GM18526 (cell line): ENCODE data around the gene GCNA.

ENCODE experiments used
- POLR2A ChIP-seq: IDR thresholded peaks from 3 replicates; pipeline ENCODE4 v1.6.1; 2011; ENCODE audit not compliant: insufficient read length; ENCODE audit errors: extremely low read depth

GCNA gene

GRCh38 chrX:71606536-71607216, 28.4 kb downstream of the GCNA start:
- no peak for TF ChIP-seq POLR2A

DNA sequence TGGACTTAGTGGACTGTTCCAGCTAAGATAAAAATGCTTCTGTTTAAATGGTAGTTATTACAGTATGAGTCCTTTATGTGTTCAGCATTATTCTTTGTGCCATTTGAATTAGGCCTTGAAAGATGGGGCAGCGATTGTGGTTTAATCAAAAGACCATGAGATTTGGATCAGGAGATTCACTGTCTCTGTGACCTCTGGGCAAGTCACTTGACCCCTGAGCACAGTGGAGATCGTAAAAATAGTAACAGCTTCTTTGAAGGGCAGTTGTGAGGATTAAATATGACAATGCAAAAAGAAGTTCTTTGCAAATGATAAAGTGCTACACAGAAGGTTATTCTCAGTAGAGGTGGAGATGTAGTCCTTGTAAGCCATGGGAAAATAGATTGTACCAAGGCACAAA, 29.3 kb downstream of the GCNA start:
- TF ChIP-seq POLR2A, result no peak

DNA sequence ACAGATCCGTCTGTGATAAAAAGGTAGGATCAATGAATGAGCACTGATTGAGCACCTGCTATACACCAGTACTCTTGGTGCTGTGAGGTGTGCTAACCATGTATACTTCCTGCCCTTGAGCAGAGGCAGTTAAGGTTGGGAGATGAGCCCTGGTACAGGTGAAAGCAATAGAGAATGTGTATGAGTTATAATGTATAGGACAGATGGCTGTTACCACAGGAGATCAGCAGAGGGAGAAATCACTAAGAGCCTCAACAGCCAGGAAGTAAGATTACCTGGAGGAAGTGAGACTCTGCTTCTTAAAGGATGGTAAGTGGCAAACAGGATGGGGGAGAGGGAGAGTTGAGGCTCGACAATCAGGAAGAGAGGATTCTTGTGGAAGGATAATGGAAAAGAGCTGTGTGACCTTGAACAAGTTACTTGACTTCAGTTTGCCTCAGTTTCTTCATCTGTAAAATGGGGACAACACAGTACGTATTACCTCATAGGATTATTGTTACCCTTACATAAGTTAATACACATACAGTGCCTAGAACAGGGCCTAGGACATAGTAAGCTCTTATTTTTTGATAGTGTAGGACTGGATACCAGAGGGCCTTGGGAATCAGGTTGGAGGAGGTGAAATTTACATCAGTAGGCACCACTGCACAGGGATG, 31.0 kb downstream of the GCNA start:
- no peak for TF ChIP-seq POLR2A

DNA sequence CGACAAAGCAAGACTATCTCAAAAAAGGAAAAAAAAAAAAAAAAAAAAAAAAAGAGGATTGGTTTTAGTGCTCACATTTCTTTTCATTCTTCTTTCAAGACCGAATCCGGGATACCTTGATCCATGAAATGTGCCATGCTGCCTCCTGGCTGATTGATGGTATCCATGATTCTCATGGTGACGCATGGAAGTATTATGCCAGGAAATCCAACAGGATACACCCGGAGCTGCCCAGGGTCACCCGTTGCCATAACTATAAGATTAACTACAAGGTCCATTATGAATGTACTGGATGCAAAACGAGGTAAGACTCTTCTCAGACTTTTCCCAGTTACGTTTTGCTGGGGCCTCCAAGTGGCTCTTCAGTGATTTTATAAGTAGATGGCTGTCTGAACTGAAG, 34.0 kb downstream of the GCNA start:
- TF ChIP-seq POLR2A, result no peak

DNA sequence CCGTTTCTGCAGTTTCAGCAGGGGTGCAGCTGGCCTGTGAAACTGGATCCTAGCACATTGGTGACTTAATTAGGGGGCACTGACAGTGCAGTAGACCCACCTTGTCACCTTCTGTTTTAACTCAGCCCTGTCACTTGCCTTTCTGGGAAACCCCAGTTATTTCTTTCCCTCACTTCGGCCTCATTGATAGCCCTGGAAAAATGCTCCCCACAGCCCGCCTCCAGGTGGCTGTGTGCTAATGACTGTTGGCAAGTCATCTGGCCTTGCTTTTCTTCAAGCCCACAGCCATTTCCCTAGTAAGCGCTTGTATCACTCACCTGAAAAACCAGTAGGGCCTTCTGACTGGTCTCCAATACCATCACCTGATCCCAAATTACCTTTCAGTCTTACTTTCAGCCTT, 36.8 kb downstream of the GCNA start:
- TF ChIP-seq POLR2A, result no peak

- no peak for TF ChIP-seq POLR2A
Observed at GRCh38 chrX:71615954-71616353, 37.7 kb downstream of the GCNA start.

GRCh38 chrX:71616672-71617529, 38.7 kb downstream of the GCNA start:
- TF ChIP-seq POLR2A, result no peak

DNA sequence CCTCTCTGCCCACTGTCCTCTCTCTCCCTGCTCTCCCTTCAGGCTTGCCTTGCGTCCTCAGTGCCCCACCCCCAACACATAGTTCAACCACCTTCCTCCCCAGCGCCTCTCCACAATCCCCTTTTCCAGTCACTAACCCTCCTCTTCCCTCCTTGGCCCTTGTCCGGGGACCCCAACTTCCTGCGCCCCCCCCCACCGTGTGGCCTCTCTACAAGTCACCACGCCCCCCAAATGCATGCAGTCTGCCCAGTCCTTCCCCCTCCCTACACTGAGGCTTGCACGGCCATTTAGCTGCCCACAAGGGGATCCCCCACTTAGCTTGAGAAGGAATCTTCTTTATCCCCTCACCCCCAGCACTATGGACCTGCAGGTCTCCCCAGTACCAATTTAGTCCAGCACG, 39.5 kb downstream of the GCNA start:
- no peak for TF ChIP-seq POLR2A

DNA sequence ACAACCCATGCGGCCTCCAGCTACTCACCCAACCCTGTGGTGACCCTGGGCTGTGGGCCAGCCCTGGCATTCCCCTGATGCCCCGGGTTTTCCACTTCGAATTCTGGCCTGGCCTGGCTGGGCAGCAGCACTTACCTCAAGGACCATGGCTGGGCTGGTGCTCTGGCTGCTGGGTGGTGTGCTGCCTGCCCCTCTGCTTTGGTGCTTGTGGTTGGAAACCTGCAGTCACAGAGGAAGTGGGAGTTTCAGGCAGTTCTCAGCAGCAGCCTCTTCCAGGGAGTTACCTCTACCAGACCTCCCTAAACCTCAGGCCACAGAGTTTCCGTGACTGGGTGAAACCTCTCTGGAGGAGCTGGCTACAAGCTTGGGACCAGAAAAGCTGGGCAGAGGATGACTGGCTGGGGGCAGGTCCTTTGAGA, 40.1 kb downstream of the GCNA start, which contains the start of gene CXCR3:
TSS of gene CXCR3 (minus strand) at position 209 of the 419 bp plus-strand sequence. CDS start at position 147, 62 bp downstream.
- no peak for TF ChIP-seq POLR2A

DNA sequence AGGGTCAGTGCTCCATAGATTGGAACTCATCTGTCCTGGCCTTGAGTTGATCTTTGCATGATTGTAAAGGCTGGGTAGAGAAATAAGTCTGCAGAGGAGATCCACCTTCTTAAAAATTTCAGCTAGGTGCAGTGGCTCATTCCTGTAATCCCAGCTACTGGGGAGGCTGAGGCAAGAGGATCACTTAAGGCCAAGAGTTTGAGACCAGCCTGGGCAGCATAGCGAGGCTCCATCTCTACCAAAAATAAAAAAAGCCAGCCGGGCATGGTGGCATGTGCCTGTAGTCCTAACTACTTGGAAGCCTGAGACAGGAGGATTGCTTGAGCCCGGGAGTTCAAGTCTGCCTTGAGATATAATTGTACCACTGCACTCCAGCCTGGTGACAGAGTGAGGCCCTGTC, 40.5 kb downstream of the GCNA start:
- no peak for TF ChIP-seq POLR2A

DNA sequence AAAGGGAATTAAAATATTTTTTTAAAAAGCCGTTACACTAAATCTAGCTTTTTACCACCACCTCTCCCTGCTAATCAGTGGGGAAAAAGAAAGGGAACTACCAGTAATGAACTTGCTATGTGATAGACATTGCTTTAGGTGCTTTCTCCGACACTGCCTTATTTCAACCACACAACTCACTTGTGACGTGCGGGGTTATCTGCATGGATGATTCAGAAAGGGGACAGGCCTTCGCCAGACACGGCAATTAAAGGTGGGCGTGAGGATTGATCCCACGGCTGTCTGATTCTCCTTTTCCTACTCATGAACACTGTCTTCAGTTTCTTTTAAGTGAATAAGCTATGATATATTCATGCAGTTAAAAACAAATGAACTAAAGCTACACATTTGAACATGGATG, 41.0 kb downstream of the GCNA start:
- no peak for TF ChIP-seq POLR2A

DNA sequence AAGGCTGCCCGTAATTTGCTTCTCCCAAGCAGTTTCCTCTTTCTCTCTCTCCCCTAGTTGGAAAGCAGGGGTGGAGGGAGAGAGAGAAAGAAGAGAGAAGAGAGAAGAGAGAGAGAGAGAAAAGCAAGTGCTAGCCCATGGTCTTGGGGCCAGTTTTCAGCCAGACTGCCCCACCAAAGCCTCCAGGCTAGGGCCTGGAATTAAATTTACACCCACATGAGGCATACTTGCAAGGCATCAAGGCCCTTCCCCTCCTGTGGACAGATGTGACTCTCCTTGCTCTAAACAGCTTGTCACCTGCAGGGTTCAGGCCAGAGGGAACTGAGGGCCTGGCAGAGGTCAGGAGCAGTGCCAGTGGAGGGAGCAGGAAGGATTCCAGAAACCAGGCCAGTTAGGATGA, 41.7 kb downstream of the GCNA start:
- TF ChIP-seq POLR2A, result no peak

GRCh38 chrX:71621603-71622002, 43.4 kb downstream of the GCNA start:
- TF ChIP-seq POLR2A, result no peak

- TF ChIP-seq POLR2A, result no peak
Observed at GRCh38 chrX:71622032-71622575, 43.9 kb downstream of the GCNA start.

GRCh38 chrX:71622576-71623450, 44.6 kb downstream of the GCNA start:
- TF ChIP-seq POLR2A, result peak; percentile 27

GRCh38 chrX:71623714-71624113, 45.5 kb downstream of the GCNA start:
- TF ChIP-seq POLR2A, result no peak
